ENCODE results near the gene TENM3.

The TENM3 gene

GRCh38 chr4:182416067-182416466, 172.9 kb downstream of the TENM3 start:
- TF ChIP-seq CTCF (IDR thresholded peaks at IDR 0.05; ENCODE audit: low read depth, low read length): no peak
- DNase-seq (ENCODE audit: extremely low read depth, low read depth): no peak

GRCh38 chr4:182418054-182418734, 175.0 kb downstream of the TENM3 start:
- no peak for DNase-seq (ENCODE audit: extremely low read depth, low read depth)
- no peak for TF ChIP-seq CTCF (IDR thresholded peaks at IDR 0.05; ENCODE audit: low read depth, low read length)

- no peak for TF ChIP-seq CTCF (IDR thresholded peaks at IDR 0.05; ENCODE audit: low read depth, low read length)
- DNase-seq (ENCODE audit: extremely low read depth, low read depth): no peak
These were observed 177.0 kb downstream of the TENM3 start for GRCh38 chr4:182420189-182420588.

GRCh38 chr4:182421753-182422152, 178.6 kb downstream of the TENM3 start:
- no peak for TF ChIP-seq CTCF (IDR thresholded peaks at IDR 0.05; ENCODE audit: low read depth, low read length)
- no peak for DNase-seq (ENCODE audit: extremely low read depth, low read depth)

GRCh38 chr4:182425302-182425701, 182.1 kb downstream of the TENM3 start:
- TF ChIP-seq CTCF (IDR thresholded peaks at IDR 0.05; ENCODE audit: low read depth, low read length): no peak
- DNase-seq (ENCODE audit: extremely low read depth, low read depth): no peak

- TF ChIP-seq CTCF (IDR thresholded peaks at IDR 0.05; ENCODE audit: low read depth, low read length): no peak
- DNase-seq (ENCODE audit: extremely low read depth, low read depth): no peak
These were observed 183.7 kb downstream of the TENM3 start for GRCh38 chr4:182426901-182427300.

GRCh38 chr4:182427554-182427953, 184.4 kb downstream of the TENM3 start:
- no peak for DNase-seq (ENCODE audit: extremely low read depth, low read depth)
- no peak for TF ChIP-seq CTCF (IDR thresholded peaks at IDR 0.05; ENCODE audit: low read depth, low read length)
